SKM-1 treated with dmso at 0.1 percent for 144 hours (cell line): ENCODE measurements around the gene KRT77.
"Not testable (repeated sequence)": the region's sequence is repeated elsewhere in the genome, so short reads cannot be mapped to it uniquely, and the experiment has no call there.

Experiments used
- DNase-seq: peaks from one replicate; lab custom pipeline; 2025; ENCODE audit not compliant: unreplicated experiment; lab: John Stamatoyannopoulos, UW

The KRT77 gene

GRCh38 chr12:52677671-52678070 lies 25.7 kb downstream of the KRT77 start:
- no peak for DNase-seq

GRCh38 chr12:52677126-52677525 lies 26.2 kb downstream of the KRT77 start:
- DNase-seq, result no peak

DNA sequence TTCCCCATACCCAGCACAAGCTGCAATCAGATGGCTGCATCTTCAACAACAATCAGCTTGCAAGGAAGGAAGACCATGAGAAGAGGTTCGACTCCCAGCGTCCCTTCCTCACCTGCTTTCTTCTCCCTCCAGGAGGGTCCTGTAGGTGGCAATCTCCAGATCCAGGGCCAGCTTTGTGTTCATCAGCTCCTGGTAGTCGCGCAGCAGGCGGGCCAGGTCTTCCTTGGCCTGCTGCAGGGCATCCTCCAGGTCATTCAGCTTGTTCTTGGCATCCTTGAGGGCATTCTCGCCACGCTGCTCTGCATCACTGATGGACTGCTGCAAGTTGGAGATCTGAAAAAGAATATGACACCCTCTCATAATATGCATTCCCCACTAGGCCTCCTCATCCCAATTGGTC lies 27.2 kb downstream of the KRT77 start:
- DNase-seq, result no peak

DNA sequence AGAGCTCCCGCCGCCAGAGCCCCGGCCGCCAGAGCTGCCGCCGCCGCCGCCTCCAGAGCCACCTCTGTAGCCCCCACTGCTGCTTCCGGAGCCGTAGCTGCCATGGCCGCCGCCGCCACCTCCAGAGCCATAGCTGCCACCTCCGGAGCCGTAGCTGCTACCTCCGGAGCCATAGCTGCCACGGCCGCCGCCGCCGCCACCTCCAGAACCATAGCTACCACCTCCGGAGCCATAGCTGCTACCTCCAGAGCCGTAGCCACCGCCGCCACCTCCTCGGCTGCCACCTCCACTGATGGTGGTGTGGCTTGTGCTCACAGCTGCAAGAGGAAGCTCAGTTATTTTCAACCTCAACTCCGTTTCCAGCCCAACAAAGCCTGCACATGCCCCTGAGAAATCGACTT lies 28.0 kb downstream of the KRT77 start:
- DNase-seq, result no peak

DNA sequence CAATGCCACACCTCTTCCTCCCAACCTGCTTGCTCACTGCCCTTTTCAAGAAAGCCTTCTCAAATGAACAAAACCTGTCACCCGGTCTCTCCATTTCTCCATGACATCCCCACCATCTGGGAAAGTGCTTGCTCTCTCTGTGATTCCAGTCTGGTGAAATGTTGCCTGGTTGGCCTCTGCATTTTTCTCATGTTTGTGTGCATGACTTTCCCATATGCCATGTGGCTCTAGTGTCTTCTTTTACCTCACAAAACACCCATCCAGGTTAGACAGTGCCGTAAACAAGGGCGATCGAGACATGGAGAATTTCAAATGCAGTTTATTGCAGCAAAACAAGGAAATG lies 28.9 kb downstream of the KRT77 start:
- DNase-seq, result no peak

DNA sequence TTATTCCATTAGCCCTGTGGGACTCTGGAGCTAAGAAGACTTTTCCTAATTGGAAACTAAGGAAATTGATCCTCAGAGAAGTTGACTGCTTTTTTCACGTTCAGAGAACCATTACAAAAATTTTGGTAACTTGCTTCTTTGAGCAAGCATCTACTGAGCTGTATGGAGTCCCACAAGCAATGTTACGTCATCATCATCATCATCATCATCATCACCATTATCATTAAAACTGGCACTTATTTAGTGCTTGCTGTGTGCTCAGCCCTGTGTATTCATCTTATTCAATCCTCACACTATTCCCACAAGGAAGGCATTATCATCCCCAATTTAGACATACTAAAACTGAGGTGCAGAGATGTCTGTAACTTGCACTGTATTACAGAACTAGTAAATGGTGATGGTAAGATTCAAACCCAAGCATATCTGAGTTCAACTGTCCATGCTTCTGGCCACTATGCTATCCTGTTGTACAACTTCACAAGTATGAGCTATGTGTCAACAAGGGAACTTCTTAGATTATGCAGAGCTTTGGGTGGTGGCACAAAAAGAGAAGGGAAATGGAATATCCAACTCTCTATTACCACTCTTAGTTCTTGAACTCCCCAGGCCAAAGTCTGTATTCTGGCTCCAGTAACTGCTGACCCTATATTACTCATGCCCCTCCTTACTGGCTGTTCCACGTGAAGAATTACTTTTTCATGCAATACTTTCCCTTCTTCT lies 29.5 kb downstream of the KRT77 start:
- no peak for DNase-seq

DNA sequence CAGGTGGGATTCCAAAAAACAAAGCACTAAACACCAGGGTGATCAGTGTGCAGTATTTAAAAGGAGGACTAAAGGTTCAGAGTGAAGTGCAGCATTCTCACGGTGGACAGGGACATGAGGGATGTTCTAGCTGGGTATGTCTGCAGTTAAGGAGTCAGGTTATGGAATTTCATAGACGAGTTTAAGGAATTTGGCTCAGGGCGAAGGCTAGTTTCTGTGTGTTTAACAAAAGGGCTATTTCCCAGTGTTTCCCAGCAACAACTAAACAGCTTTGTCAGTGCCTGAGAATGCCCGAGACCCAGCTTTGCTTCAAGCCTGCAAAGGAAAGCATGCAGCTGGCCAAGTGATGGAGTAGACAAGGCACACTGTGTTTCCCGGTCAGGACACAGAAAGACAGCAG lies 30.1 kb downstream of the KRT77 start:
- no peak for DNase-seq

DNA sequence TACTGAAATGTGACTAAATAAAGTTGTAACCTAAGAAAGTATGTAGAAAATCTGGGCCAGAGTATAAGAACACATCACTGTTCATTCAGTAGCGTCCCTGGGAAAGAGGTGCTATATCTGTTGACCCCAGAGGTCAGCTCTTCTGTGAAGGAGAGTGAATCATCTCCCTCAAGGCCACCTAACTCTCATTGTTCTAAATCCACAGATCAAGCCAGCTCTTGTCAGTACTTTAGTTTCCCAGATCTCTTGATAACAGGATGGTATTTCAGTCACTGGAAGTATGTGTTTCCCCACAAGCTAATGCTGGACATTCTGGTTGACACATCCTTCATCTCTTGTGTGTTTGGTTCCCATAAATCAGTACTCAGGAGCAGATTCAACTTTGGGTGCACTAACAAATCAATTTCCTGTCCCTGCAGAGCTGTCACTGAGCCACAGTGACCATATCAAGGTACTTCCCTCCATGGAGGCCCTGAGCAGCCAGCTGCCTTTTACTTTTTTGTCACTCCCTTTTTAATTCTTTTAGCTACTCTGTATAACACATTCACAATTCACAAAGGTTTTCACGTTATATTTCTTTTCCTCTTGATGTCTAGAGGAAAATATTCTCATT lies 30.9 kb downstream of the KRT77 start:
- no peak for DNase-seq

DNA sequence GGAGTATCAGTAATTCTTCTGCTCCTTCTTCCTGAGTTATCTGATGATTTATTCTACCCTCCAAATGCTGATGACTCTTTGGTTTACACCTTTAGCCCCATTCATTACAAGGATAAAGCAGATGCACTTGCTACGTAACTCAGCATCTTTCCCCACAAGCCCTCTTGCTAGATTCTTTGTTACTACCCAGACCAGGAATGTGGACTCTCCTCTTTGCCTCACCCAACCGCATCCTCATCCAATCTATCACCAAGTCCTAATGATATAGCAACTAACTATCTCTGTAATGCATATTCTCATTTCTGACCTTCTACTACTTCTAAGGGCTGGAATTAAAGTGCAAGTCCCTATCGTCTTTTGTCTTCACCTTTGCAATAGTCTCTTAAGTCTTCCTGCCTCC lies 32.4 kb downstream of the KRT77 start:
- DNase-seq, result no peak

DNA sequence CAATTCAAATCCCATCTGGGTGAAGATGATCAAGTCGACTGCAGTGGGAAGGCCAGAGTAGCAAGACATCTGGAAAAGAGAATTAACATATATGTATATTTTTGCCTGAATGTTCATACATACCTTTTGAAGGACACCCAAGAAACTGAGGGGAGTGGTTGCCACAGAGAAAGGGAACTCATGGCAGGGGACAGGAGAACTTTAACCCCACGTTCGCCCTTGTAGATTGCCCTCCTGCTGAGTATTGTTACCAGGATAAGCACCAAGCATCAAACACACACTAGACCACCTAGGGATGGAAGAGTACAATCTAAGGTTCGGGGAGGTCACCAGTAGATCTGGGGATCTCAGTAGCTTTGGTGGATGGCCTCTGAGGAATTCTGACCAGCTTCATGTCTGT lies 32.8 kb downstream of the KRT77 start:
- DNase-seq, result no peak

GRCh38 chr12:52669941-52670340 lies 33.4 kb downstream of the KRT77 start:
- DNase-seq, result not testable (repeated sequence)

- no peak for DNase-seq
Observed at GRCh38 chr12:52669426-52669825, 33.9 kb downstream of the KRT77 start.

DNA sequence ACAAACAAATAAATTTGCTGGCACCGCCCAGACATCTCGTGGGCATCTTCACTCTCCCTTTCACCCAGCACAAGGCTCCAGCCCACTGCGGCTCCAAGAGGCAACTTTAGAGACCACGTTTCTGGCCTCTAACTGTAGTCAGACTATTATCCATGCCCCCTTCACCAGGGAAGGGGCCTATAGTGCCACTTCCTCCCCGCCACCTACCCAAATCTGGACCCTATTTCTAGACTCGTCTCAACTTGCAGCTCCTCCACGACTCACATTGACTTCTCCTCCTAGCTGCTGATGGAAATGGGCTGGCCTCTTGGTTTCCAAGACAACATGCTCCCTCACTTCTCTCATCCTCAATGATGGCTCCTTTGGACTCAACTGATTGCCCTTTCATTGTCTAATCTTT lies 35.4 kb downstream of the KRT77 start:
- DNase-seq, result no peak

- no peak for DNase-seq
Observed at GRCh38 chr12:52667509-52667908, 35.8 kb downstream of the KRT77 start.

DNA sequence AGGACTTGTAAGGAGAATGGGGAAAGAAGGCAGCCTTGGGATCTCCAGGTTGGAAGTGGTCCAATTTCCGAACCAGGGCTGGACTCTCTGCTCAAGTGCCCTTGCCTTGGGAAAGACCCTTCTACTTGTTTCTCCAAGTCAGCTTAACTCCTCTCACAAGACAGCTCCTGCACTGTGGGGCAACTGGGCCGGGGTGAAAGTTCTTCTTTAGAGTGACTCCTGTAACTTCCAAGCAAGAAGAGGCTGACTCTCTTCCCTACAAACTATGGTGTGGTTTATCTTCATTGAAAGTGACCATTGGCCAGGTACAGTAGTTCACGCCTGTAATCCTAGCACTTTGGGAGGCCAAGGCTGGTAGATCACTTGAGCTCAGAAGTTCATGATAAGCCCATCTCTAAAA lies 36.9 kb downstream of the KRT77 start:
- DNase-seq, result no peak

GRCh38 chr12:52663420-52663819 lies 39.9 kb downstream of the KRT77 start:
- DNase-seq, result no peak

DNA sequence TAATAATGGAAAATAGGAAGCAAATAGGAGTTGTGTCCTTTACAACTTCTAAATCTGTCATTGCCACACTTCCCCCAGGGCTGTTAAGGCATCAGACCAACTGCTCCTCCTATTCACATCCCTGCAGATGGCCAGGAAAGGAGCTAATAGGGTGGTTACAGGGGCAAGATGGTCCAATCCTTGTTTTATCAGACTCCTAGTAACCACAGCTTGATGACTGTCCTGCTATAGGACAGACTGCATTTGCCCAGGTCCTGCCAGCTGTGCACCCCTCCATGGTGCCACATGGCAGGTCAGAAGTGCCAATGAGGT lies 40.5 kb downstream of the KRT77 start:
- no peak for DNase-seq

DNA sequence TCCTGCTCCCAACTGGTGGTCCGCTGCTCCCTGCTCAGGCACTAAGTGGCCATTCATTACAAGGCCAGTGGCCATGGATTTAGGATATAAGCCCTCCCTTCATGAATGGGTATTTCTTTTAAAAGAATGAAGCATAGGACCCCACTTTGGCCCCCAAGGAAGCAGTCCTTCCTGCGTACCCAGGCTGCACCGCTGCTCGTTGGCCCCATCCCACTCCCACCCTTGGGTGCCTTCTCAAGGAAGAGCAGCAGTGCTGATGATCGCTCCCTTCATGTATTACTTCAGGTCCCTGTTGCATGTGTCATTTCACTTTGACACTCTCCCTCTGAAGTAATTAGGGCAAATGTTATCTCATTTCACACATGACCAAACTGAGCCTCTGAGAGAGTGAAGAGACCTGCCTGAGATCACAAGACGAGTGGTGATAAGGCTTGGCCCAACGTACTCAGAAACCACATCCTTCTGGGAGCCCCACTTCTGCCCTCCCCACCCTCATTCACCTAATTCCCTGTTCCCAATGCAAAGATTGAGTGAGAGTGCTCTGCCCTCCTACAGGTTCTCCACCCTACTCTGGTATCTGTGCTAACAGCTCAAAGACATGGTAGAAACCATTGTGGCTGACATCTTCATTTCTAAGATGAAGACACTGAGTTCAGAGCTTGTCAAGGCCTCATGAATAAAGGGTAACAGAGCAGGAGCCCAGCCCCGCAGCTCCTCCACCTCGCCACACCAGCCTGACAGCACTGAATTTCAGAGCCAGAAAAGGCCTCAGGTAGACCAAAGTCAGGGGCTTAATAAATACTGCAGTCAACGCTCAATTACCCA lies 41.0 kb downstream of the KRT77 start:
- no peak for DNase-seq

DNA sequence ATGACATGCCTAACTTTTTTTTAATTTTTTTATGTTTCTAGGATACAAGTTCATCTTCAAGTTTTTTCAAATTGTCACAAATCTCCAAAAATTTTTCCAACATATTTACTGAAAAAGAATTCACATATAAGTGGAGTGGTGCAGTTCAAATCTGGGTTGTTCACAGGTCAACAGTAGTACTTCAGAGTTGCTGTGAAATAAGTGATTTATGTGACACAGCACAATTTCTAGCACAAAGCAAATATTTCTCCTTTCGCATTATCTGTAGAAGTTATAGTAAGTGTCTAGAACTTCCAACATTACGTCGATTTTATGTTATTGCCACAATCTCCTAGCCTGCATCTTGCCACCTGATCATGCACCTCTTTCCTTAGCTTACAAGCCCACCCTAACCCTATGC lies 41.7 kb downstream of the KRT77 start:
- no peak for DNase-seq

DNA sequence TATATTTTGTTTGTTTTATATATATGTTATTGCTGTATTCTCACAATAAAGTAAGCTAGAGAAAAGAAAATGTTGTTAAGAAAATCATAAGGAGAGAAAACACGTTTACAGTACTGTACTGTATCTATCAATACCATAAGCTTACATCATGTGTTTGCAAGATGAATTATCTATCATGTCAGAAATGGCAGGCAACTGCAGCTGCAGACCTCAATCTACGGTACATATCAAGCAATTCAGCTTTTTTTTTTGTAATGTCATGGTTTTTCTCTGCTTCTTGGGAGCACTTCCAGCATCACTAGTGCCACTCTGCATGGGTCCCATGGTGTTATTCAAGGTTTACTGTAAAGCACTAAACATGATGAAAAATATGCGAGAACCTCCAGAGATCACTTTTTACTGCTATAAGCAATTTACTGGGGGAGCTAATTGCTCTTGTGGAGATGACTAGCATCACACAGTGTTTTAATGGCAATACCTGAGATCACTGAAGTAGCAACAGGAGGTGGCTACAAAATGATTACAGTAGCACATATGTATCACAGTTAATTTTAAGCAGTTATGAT lies 42.3 kb downstream of the KRT77 start:
- no peak for DNase-seq

DNA sequence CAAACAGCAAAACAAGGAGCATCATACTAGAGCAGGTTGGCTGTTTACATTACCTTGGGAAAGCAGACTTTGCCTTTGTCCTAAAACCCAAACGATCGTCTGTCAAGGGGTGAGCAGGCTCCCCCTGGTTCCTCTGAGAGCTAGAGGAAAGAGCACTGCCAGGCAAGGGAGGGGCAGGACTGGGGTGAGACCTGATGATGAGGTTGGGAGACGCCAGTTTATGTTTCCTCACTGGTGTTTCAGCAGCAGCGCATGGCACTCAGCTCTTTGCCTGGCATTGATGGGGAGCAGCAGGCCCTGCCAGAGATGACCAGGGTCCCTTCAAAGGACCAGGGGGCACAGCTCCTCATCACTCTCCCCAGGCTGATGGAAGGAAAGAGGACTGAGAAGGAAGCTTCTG lies 43.4 kb downstream of the KRT77 start:
- DNase-seq, result no peak

DNA sequence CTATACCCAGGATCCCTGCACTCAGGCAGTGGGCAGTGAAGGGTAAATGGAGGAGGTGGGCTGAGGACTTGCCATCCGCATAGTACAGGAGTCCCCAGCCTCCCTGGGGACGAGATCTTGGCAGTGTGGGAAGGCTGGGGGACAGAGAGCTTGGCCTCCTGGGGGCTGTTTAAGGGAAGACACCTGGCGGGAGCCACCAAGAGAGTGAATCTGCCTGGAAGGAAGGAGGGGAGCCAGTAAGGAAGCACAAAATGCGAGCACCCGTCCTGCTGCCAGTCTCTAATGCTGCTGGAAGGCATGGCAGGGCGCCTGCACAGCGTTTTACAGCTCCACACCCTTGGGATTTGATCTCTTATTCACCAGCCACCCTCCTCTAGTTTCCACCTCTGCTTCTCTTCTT lies 43.9 kb downstream of the KRT77 start:
- DNase-seq, result no peak
